Measurements from ENCODE around the gene P2RX2.

DNA sequence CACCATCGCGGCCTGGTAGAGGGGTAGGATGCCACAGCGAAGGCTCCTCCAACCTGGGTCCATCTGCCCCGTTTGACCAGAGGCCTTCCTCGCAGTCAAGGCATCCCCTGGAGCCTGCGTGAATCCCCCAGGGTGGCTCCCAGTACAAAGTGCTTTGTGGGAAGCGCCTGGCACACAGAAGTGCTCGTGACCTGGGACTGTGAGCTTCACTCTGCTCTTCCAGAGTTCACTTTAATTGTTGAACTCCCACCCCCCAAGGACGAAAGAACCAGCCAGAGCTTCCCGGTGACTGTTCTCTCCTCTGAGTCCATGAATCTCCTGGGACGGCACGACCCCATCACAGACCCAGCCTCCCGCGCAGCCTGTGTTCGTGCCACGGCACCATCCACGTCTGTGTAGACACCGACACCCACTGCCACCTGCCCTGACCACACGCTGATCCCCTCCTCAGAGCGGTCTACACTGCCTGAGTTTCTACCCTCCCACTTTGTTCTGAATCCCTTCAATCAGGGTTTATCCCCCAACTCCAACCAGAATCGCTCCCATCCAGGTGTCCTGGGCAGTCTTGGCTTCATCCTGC is 15.9 kb downstream of the P2RX2 start:
- TF ChIP-seq EZH2 (IDR thresholded peaks at IDR 0.05) (no peak), POLR2AphosphoS5 (IDR thresholded peaks at IDR 0.05; ENCODE audit: borderline replicate concordance, low read depth, low read length) (no peak)

All from SK-N-MC (cell line).